T-cell (primary cell): ENCODE data around the gene KRTAP29-1. TPM values are rescaled to one million over a fixed set of nuclear protein-coding genes. Genes with fewer than 3 reads are reported as not detected.

Experiments
- ATAC-seq, 4 experiments: fragments of 200-7000 bp in 3 of 4; fragments of 150-1000 bp in 1 of 4; cut with Tn5 transposase; replicated peaks in 1 of 4; 1 replicate in 3 of 4; 2 replicates in 1 of 4; pipeline ENCODE4 v1.10.0; 2021; ENCODE audit warnings: moderate library complexity in 3 of 4, mild to moderate bottlenecking in 2 of 4, moderate number of reproducible peaks in 1 of 4
- CTCF ChIA-PET, 2 donors: fragments of 300-600 bp; sonication (Branson Sonifier 250); formaldehyde crosslinking; loops; one replicate each; lab custom pipeline; 2022; ENCODE audit warnings: antibody characterized with exemption in 2 of 2; lab: Charles Lee
- POLR2A ChIA-PET, 2 donors: fragments of 300-600 bp; sonication (Branson Sonifier 250); formaldehyde crosslinking; loops; one replicate each; lab custom pipeline; 2022; ENCODE audit warnings: antibody characterized with exemption in 2 of 2; lab: Charles Lee
- DNase-seq, 35 experiments: peaks; one replicate each; pipeline versions ENCODE4 v3.0.0 to v3.0.0-alpha.2; 2013 to 2023
- H3K27ac ChIP-seq: one replicate; pipeline ENCODE4 v1.5.1; 2013; ENCODE audit warnings: low read length
- H3K27me3 ChIP-seq, 2 experiments: replicated peaks in 1 of 2; 1 replicate in 1 of 2; 2 replicates in 1 of 2; pipeline versions ENCODE4 v1.6.1 to v1.7.0; 2013; ENCODE audit warnings: low read length in 1 of 2, mixed read lengths in 1 of 2; ENCODE audit not compliant: control insufficient read depth in 2 of 2, insufficient read depth in 2 of 2; ENCODE audit errors: extremely low read depth in 1 of 2
- H3K36me3 ChIP-seq, 2 donors: 1 replicate in 1 of 2; 2 replicates in 1 of 2; pipeline versions ENCODE4 v1.6.1 to v1.7.0; 2013; ENCODE audit warnings: low read length in 1 of 2; ENCODE audit not compliant: control insufficient read depth in 2 of 2, insufficient read depth in 1 of 2; ENCODE audit errors: extremely low read depth in 1 of 2
- H3K4me1 ChIP-seq, 2 experiments: 1 replicate in 1 of 2; 2 replicates in 1 of 2; pipeline versions ENCODE4 v1.6.1 to v1.7.0; 2013; ENCODE audit warnings: low read length in 2 of 2, mixed read lengths in 1 of 2; ENCODE audit not compliant: insufficient read depth in 2 of 2, control insufficient read depth in 1 of 2; ENCODE audit errors: extremely low read depth in 1 of 2
- H3K4me3 ChIP-seq, 2 donors: 1 replicate in 1 of 2; 2 replicates in 1 of 2; pipeline versions ENCODE4 v1.5.1 to v1.7.0; 2013; ENCODE audit warnings: mild to moderate bottlenecking in 2 of 2, low read length in 1 of 2, moderate library complexity in 1 of 2; ENCODE audit not compliant: control insufficient read depth in 1 of 2; ENCODE audit errors: extremely low read depth in 1 of 2
- H3K9me3 ChIP-seq: 2 replicates; pipeline ENCODE4 v1.7.0; 2013
- H3K27ac Mint-ChIP-seq, 2 donors: one replicate each; pipeline ENCODE4 v1.8.0; 2020 to 2021; ENCODE audit warnings: mild to moderate bottlenecking in 2 of 2, mixed read lengths in 2 of 2
- H3K27me3 Mint-ChIP-seq, 2 donors: one replicate each; pipeline ENCODE4 v1.8.0; 2021 to 2022; ENCODE audit warnings: mixed read lengths in 2 of 2
- H3K36me3 Mint-ChIP-seq: one replicate; pipeline ENCODE4 v1.8.0; 2021; ENCODE audit warnings: mixed read lengths
- H3K4me1 Mint-ChIP-seq, 3 donors: one replicate each; pipeline ENCODE4 v1.8.0; 2020 to 2022; ENCODE audit warnings: mixed read lengths in 3 of 3, mild to moderate bottlenecking in 1 of 3
- H3K4me3 Mint-ChIP-seq, 3 donors: one replicate each; pipeline ENCODE4 v1.8.0; 2020 to 2022; ENCODE audit warnings: mild to moderate bottlenecking in 3 of 3, mixed read lengths in 3 of 3, moderate library complexity in 3 of 3
- H3K9me3 Mint-ChIP-seq, 3 donors: one replicate each; pipeline ENCODE4 v1.8.0; 2020 to 2022; ENCODE audit warnings: mixed read lengths in 3 of 3
- WGBS: methylation state at CpG from one replicate; pipeline ENCODE4 v1.1.5; 2013; ENCODE audit warnings: missing lambda C conversion rate; ENCODE audit not compliant: insufficient coverage; 5-methylcytosine and 5-hydroxymethylcytosine counted together
- total RNA-seq, 35 experiments: library from RNA in 6 of 35; stranded (reverse) in 6 of 35; fragments of 120-200 nt in 1 of 35; gene quantifications; one replicate each; pipeline versions ENCODE4 v1.2.1 to v1.2.4 and lab custom pipeline; 2013 to 2026

The KRTAP29-1 gene
- total RNA-seq, 5 donors from 2014 or later (not counting 1 experiment from before 2014, with no cell fraction given), result 0.43 to 0.84 TPM; not detected in 3

DNA sequence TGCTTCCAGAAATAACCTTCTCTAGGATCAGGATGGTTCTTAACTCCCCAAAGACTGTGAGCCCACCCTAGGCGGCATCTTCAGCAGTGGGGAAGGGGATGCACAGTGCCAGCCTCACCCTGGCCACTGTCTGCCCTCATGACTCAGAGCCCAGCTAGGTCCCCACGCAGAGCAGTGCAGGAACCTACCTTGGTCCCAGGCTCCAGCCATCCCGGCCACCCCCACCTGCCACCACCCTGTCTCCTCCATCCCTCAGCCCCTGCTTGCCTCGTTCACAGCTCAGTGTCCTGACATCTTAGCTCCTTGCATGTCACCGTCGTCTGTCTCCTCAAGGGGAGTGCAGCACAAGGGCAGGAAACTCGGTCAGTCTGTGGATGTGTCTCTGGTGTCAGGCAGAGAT lies 29.0 kb upstream of the KRTAP29-1 start:
- H3K4me1 Mint-ChIP-seq, result peaks cover 50 to 60% (median 58%) of the 10 kb centered on the region in 3 donors
- H3K4me3 Mint-ChIP-seq, result no peak overlapping the region
- WGBS, result 78% methylated on average over 3 of the region's 7 CpGs

DNA sequence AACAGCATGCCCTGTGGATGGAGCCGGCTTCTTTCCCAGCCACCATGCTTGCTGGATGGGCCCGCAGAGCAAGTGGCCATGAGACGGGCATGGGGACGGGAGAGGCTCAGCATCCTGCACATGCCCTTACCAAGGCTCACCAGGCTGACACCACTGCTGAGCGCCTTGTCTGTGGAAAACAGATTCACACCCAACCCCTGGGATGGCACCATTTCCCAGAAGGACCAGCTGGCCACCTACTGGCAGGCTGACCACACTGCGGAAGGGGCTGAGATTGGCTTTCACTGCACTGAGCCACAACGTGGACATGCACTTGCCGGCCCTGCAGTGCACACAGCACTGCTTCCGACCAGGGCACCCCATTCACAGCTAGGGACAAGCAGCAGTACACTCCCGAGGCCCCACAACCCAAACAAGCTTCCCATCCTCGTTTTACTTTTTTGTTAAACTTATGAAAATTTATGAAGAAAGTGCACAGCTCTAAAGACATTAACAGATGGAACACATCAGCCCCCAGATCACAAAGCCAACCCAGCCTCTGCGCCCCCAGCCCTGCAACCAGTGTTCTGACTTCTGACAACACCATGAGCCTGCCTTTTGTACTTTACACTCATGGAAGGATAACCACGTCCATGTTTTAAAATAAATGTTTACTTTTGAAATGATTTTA lies 26.8 kb upstream of the KRTAP29-1 start:
- Mint-ChIP-seq H3K9me3 (no peaks in the 10 kb centered on the region), H3K4me3 (no peak overlapping the region), H3K27ac (no peak overlapping the region), H3K4me1 (peaks cover 34 to 56% (median 54%) of the 10 kb centered on the region in 3 donors), H3K27me3 (no peaks in the 10 kb centered on the region), H3K36me3 (no peaks in the 10 kb centered on the region)
- ChIA-PET CTCF (interaction anchor here in 1 of 2 donors (1.1 kb wide), 1 partner anchor 10 kb away, joined by 4 read pairs; no protein-coding TSS in a partner anchor), POLR2A (no interaction called here)
- ATAC-seq, result no peak
- WGBS, result 74% methylated on average over 10 of the region's 13 CpGs
- no peaks in the 10 kb centered on the region for H3K9me3 ChIP-seq
- H3K36me3 ChIP-seq, result no peaks in the 10 kb centered on the region
- peak in 2 of 35 experiments; percentile 28 to 37 for DNase-seq
- no peak overlapping the region for H3K27ac ChIP-seq
- no peak overlapping the region for H3K4me3 ChIP-seq
- H3K27me3 ChIP-seq, result peaks cover 0 to 2% of the 10 kb centered on the region in 2 experiments
- peaks cover 0 to 65% of the 10 kb centered on the region in 2 experiments for H3K4me1 ChIP-seq

More for the DNA sequence above, 29.0 kb upstream of the KRTAP29-1 start:
- no peak for DNase-seq
- Histone ChIP-seq H3K4me3 (no peak overlapping the region), H3K36me3 (no peaks in the 10 kb centered on the region), H3K27ac (no peak overlapping the region), H3K27me3 (peaks cover 0 to 2% of the 10 kb centered on the region in 2 experiments), H3K4me1 (peaks cover 0 to 65% of the 10 kb centered on the region in 2 experiments), H3K9me3 (no peaks in the 10 kb centered on the region)
- CTCF ChIA-PET, result interaction anchor here in 1 of 2 donors (0.6 kb wide), 1 partner anchor 10 kb away, joined by 3 read pairs; no protein-coding TSS in a partner anchor
- no peak for ATAC-seq
- Mint-ChIP-seq H3K9me3 (no peaks in the 10 kb centered on the region), H3K27ac (no peak overlapping the region), H3K36me3 (no peaks in the 10 kb centered on the region), H3K27me3 (no peaks in the 10 kb centered on the region)
- POLR2A ChIA-PET, result no interaction called here

DNA sequence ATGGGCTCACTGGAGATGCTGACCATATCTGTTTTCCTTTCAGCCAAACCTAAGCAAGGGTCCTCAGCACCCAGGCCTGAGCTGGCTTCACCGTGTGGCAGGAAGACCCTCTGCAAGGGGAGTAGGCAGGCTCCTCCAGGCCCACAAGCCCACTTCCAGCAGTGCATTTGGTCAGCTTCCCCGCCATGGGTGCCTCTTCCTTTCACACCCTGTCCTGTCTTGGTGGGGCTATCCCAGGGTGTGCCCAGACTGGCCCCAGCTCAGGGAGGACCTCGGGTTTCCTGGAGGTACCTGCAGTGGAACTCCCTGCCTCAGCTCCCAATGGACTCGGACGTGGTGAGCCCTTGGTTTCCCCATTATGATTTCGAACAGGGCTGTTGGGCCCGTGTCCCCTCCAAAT lies 25.6 kb upstream of the KRTAP29-1 start:
- H3K36me3 Mint-ChIP-seq, result no peaks in the 10 kb centered on the region
- ATAC-seq, result no peak
- no peak overlapping the region for H3K27ac ChIP-seq
- WGBS, result 74% methylated on average over 7 of the region's 7 CpGs
- no peaks in the 10 kb centered on the region for H3K27me3 Mint-ChIP-seq
- no peaks in the 10 kb centered on the region for H3K9me3 ChIP-seq
- no peak overlapping the region for H3K4me3 Mint-ChIP-seq
- no peaks in the 10 kb centered on the region for H3K36me3 ChIP-seq
- no peak overlapping the region for H3K4me3 ChIP-seq
- no peaks in the 10 kb centered on the region for H3K9me3 Mint-ChIP-seq
- ChIA-PET POLR2A (interaction anchor here in 1 of 2 donors (0.6 kb wide), 1 partner anchor 11 kb away, joined by 3 read pairs; no protein-coding TSS in a partner anchor), CTCF (no interaction called here)
- peaks cover 0 to 65% of the 10 kb centered on the region in 2 experiments for H3K4me1 ChIP-seq
- peaks cover 29 to 56% (median 54%) of the 10 kb centered on the region in 3 donors for H3K4me1 Mint-ChIP-seq
- no peak for DNase-seq
- peak overlapping the region in 1 of 2 donors; percentile 19 for H3K27ac Mint-ChIP-seq
- H3K27me3 ChIP-seq, result peaks cover 0 to 2% of the 10 kb centered on the region in 2 experiments

DNA sequence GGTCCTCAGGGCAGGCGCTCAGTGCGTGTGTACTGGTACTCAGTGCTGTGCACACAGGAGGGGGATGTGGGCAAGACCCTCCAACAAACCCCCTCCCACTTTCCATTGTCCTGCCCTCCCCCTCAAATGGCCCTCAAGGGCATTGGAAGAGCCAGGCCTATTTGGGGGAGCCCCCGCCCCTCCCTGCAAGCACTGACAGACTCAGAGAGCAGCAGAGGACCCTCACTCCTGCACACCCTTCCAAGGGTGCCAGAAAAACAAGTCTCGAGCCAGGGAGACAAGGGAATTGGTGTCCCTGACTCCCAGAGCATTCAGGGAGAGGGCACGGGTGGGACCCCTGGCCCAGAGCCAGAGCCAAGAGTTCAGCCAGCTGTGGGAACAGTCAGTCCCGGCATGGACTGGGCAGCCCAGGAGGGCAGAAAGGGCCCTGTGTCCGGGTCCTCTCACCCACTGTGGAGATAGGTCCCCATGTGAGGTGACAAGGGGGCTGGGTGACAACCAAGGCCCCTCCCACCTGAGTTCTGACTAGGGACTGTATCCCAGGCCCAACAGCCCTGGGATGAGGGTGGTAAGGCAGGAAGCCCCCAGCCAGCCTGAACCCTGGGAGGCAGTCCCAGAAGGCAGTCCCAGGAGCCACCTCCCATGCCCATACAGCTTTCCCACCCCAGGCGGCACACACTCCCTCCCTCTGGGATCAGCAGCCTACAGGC lies 24.9 kb upstream of the KRTAP29-1 start:
- no peaks in the 10 kb centered on the region for H3K9me3 ChIP-seq
- Mint-ChIP-seq H3K27me3 (no peaks in the 10 kb centered on the region), H3K27ac (peak overlapping the region in 1 of 2 donors; percentile 81), H3K4me3 (peak overlapping the region in 1 of 3 donors; percentile 60), H3K4me1 (peaks cover 30 to 60% (median 57%) of the 10 kb centered on the region in 3 donors), H3K36me3 (no peaks in the 10 kb centered on the region), H3K9me3 (no peaks in the 10 kb centered on the region)
- H3K4me1 ChIP-seq, result peaks cover 0 to 70% of the 10 kb centered on the region in 2 experiments
- ChIA-PET POLR2A (no interaction called here), CTCF (no interaction called here)
- H3K36me3 ChIP-seq, result no peaks in the 10 kb centered on the region
- DNase-seq, result no peak
- H3K27ac ChIP-seq, result no peak overlapping the region
- no peak for ATAC-seq
- no peak overlapping the region for H3K4me3 ChIP-seq
- WGBS, result 83% methylated on average over 5 of the region's 8 CpGs
- H3K27me3 ChIP-seq, result peaks cover 0 to 2% of the 10 kb centered on the region in 2 experiments

DNA sequence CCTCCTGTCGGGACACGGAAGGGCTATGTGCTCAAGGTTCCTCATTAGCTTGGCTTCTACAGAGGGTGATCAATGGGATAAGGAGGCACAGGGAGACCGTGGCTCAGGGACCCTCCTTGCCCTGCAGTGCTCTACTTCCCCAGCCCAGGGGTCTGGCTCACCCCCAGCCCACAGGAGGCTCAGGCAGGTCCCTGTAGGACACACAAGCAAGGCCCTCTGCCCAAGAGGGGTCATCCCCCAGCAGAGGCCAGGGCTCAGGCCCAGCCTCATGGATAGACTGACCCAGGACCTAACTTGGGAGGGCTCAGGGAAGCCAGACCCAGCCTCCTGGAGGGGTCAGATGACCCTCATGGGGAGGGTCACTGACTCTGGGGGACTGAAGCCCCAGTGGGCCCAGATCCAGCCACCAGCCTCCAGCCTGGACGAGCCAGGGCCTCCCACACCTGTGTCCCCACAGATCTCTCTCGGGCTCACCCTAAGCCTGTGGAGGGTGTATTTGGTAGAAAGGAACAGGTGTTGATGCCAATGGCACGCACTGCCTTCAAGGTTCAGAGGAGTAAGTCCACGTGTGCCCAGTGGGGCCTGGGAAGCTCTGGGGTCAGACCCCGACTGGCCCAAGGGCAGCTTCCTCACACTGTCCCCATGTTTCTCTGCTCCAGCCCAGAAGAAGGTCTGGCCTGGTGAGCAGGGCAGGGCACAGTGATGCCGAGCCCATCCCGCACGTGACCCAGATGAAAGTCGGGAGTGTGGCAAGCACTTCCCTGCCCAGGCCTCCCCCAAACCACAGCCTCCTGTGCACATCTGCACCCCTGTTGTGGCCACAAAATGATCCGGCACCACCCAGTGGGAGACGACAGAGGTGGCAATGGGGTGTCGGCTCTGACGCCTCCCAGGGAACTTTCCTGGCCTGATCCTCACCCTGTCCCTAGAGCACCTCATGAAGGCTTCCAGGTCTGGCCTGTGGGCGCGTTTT lies 23.8 kb upstream of the KRTAP29-1 start:
- peak overlapping the region in 1 of 3 donors; percentile 60 for H3K4me3 Mint-ChIP-seq
- H3K27me3 ChIP-seq, result peaks cover 0 to 2% of the 10 kb centered on the region in 2 experiments
- ChIA-PET POLR2A (no interaction called here), CTCF (no interaction called here)
- H3K27ac ChIP-seq, result no peak overlapping the region
- H3K36me3 ChIP-seq, result no peaks in the 10 kb centered on the region
- H3K4me1 Mint-ChIP-seq, result peaks cover 37 to 69% (median 63%) of the 10 kb centered on the region in 3 donors
- ATAC-seq, result peak in 3 of 4 experiments; percentile 47 to 72 (median 55)
- H3K4me1 ChIP-seq, result peaks cover 2 to 73% of the 10 kb centered on the region in 2 experiments
- peak in 20 of 35 experiments; percentile 12 to 62 (median 36) for DNase-seq
- H3K4me3 ChIP-seq, result no peak overlapping the region
- H3K9me3 Mint-ChIP-seq, result no peaks in the 10 kb centered on the region
- no peaks in the 10 kb centered on the region for H3K36me3 Mint-ChIP-seq
- 63% methylated on average over 15 of the region's 18 CpGs for WGBS
- no peaks in the 10 kb centered on the region for H3K27me3 Mint-ChIP-seq
- H3K9me3 ChIP-seq, result no peaks in the 10 kb centered on the region
- peak overlapping the region in 1 of 2 donors; percentile 60 for H3K27ac Mint-ChIP-seq
